Suppressor macrophage (primary cell): ENCODE results near the gene MYO1A.
"Not testable (repeated sequence)": the region's sequence is repeated elsewhere in the genome, so short reads cannot be mapped to it uniquely, and the experiment has no call there.

Experiments
- DNase-seq, 4 experiments: peaks; one replicate each; pipeline ENCODE4 v3.0.0-alpha.2; 2020 to 2022

MYO1A gene

GRCh38 chr12:57087010-57087690, 37.2 kb upstream of the MYO1A start:
- peak; percentile 90 to 97 (median 92) for DNase-seq

- peak; percentile 44 to 80 (median 62) for DNase-seq
Measured at GRCh38 chr12:57086493-57087009, 36.6 kb upstream of the MYO1A start.

- peak; percentile 21 to 56 (median 50) for DNase-seq
Measured at GRCh38 chr12:57085999-57086492, 36.1 kb upstream of the MYO1A start.

GRCh38 chr12:57080855-57081254, 30.9 kb upstream of the MYO1A start:
- DNase-seq: no peak

GRCh38 chr12:57079821-57080220, 29.9 kb upstream of the MYO1A start:
- DNase-seq: no peak

- DNase-seq: peak; percentile 98 to 100 (median 99)
Measured at GRCh38 chr12:57078519-57079404, 28.8 kb upstream of the MYO1A start, which contains the start of gene NEMP1. Gene NEMP1 (minus strand): TSS chr12:57078791. CDS start chr12:57078745, 46 bp downstream.

- DNase-seq: peak in 1 of 4 experiments; percentile 31
Measured at GRCh38 chr12:57073566-57074450, 23.9 kb upstream of the MYO1A start.

GRCh38 chr12:57072661-57073060, 22.7 kb upstream of the MYO1A start:
- no peak for DNase-seq

GRCh38 chr12:57069523-57069922, 19.6 kb upstream of the MYO1A start:
- peak; percentile 92 to 97 (median 94) for DNase-seq

GRCh38 chr12:57066245-57066644, 16.3 kb upstream of the MYO1A start:
- DNase-seq: no peak

GRCh38 chr12:57063991-57064685, 14.2 kb upstream of the MYO1A start:
- peak; percentile 50 to 82 (median 74) for DNase-seq

- DNase-seq: no peak
Measured at GRCh38 chr12:57058454-57058853, 8.5 kb upstream of the MYO1A start.

GRCh38 chr12:57057067-57057751, 7.3 kb upstream of the MYO1A start:
- DNase-seq: no peak

- peak; percentile 53 to 79 (median 65) for DNase-seq
Measured at GRCh38 chr12:57055824-57056223, 5.9 kb upstream of the MYO1A start.

GRCh38 chr12:57053901-57054300, 4.0 kb upstream of the MYO1A start:
- not testable (repeated sequence) for DNase-seq

GRCh38 chr12:57053146-57053545, 3.2 kb upstream of the MYO1A start:
- DNase-seq: not testable (repeated sequence)

- no peak for DNase-seq
Measured at GRCh38 chr12:57051011-57051410, 1.1 kb upstream of the MYO1A start.

GRCh38 chr12:57049119-57049446, 846 bp downstream of the MYO1A start:
- peak in 1 of 4 experiments; percentile 22 for DNase-seq

GRCh38 chr12:57048423-57049118, 1.4 kb downstream of the MYO1A start:
- no peak for DNase-seq

GRCh38 chr12:57047981-57048380, 1.9 kb downstream of the MYO1A start:
- DNase-seq: no peak
